HepG2 (cell line): Measurements from ENCODE around the gene ALLC. TPM values are rescaled to one million over a fixed set of nuclear protein-coding genes. Genes with fewer than 3 reads are reported as not detected.

Experiments
- CHCHD3 ChIP-seq: sonication (generic); formaldehyde crosslinking; IDR thresholded peaks from 2 replicates; pipeline ENCODE4 v1.8.0; 2022; ENCODE audit warnings: mild to moderate bottlenecking, missing genetic modification reagents, moderate library complexity
- FOXA1 ChIP-seq, 2 experiments: fragments of 450-650 bp in 1 of 2; sonication (generic) in 1 of 2; formaldehyde crosslinking in 1 of 2; IDR thresholded peaks; 2 replicates each; pipeline versions ENCODE4 v1.4.0 to v1.6.1; 2016 to 2020; ENCODE audit warnings: missing genetic modification reagents in 1 of 2
- FOXA3 ChIP-seq: IDR thresholded peaks from 2 replicates; pipeline ENCODE4 v1.6.1; 2016; ENCODE audit warnings: missing genetic modification reagents, missing compliant biosample characterization
- FOXP1 ChIP-seq, 2 experiments: fragments of 450-650 bp in 1 of 2; IDR thresholded peaks; 2 replicates each; pipeline ENCODE4 v1.6.1; 2017 to 2018; ENCODE audit warnings: antibody characterized with exemption in 1 of 2
- JARID2 ChIP-seq: sonication (generic); formaldehyde crosslinking; IDR thresholded peaks from 2 replicates; pipeline ENCODE4 v1.8.1; 2023; ENCODE audit warnings: missing genetic modification reagents, inconsistent platforms; ENCODE audit not compliant: insufficient replicate concordance
- MYNN ChIP-seq: sonication (generic); formaldehyde crosslinking; IDR thresholded peaks from 2 replicates; pipeline ENCODE4 v1.4.0; 2020; ENCODE audit warnings: mild to moderate bottlenecking, low read depth, missing genetic modification reagents
- RCOR2 ChIP-seq: IDR thresholded peaks from 2 replicates; pipeline ENCODE4 v1.6.1; 2016; ENCODE audit warnings: missing biosample characterization, missing genetic modification reagents
- REPIN1 ChIP-seq: sonication (generic); formaldehyde crosslinking; IDR thresholded peaks from 2 replicates; pipeline ENCODE4 v1.8.0; 2022; ENCODE audit warnings: missing genetic modification reagents, low read depth, mild to moderate bottlenecking, borderline replicate concordance
- RXRA ChIP-seq: sonication (generic); formaldehyde crosslinking; IDR thresholded peaks from 2 replicates; pipeline ENCODE4 v1.5.1; 2020; ENCODE audit warnings: missing genetic modification reagents
- SIX4 ChIP-seq: sonication (generic); formaldehyde crosslinking; IDR thresholded peaks from 2 replicates; pipeline ENCODE4 v1.4.0; 2020; ENCODE audit warnings: missing genetic modification reagents
- SRSF1 ChIP-seq: fragments of 200-400 bp; formaldehyde crosslinking; optimal IDR thresholded peaks from 2 replicates; pipeline ENCODE3; 2017; ENCODE audit warnings: mild to moderate bottlenecking, low read depth, low read length, moderate library complexity
- YY1 ChIP-seq: IDR thresholded peaks from 2 replicates; pipeline ENCODE4 v1.6.1; 2011; ENCODE audit warnings: low read length, low read depth, moderate library complexity, mild to moderate bottlenecking; ENCODE audit not compliant: insufficient read depth, insufficient replicate concordance
- ZNF224 ChIP-seq: sonication (generic); formaldehyde crosslinking; IDR thresholded peaks from 2 replicates; pipeline ENCODE4 v1.5.0; 2020; ENCODE audit warnings: mild to moderate bottlenecking, missing genetic modification reagents
- ZNF275 ChIP-seq: sonication (generic); formaldehyde crosslinking; IDR thresholded peaks from 2 replicates; pipeline ENCODE4 v1.8.0; 2022; ENCODE audit warnings: missing genetic modification reagents, mild to moderate bottlenecking, inconsistent platforms, borderline replicate concordance
- ZNF331 ChIP-seq: sonication (generic); formaldehyde crosslinking; IDR thresholded peaks from 2 replicates; pipeline ENCODE4 v1.4.0; 2020; ENCODE audit warnings: missing genetic modification reagents
- ZNF614 ChIP-seq: IDR thresholded peaks from 2 replicates; pipeline ENCODE4 v1.6.1; 2018; ENCODE audit warnings: missing biosample characterization, missing genetic modification reagents, inconsistent platforms, borderline replicate concordance
- ZNF619 ChIP-seq: sonication (generic); formaldehyde crosslinking; IDR thresholded peaks from 2 replicates; pipeline ENCODE4 v1.4.0; 2020; ENCODE audit warnings: mild to moderate bottlenecking, missing genetic modification reagents
- polyA plus RNA-seq, 8 experiments: library from polyadenylated mRNA; depleted of rRNA in 3 of 8; stranded (reverse) in 7 of 8; unstranded in 1 of 8; fragments of >200 nt; fragmentation: Illumina TruSeq in 4 of 8; extraction: Trizol in 4 of 8; gene quantifications; 2 replicates each; pipeline versions ENCODE4 v1.2.1 to v1.2.3, GENCODE V29; 2011 to 2016; ENCODE audit warnings: low read depth in 4 of 8, missing spikeins in 1 of 8, mixed read lengths in 1 of 8; ENCODE audit not compliant: insufficient read depth in 1 of 8
- total RNA-seq, 5 experiments: library from RNA; depleted of rRNA; stranded (reverse); fragments of >200 nt; fragmentation: Illumina TruSeq; extraction: Trizol; gene quantifications; 2 replicates each; pipeline ENCODE4 v1.2.3, GENCODE V29; 2016; ENCODE audit warnings: low read depth in 1 of 5
- TF ChIP-seq, protein P1 (sequence below): sonication (generic); formaldehyde crosslinking; conservative IDR thresholded peaks from 2 replicates; pipeline ENCODE4 v1.4.0; 2020; ENCODE audit warnings: mild to moderate bottlenecking, missing genetic modification reagents, moderate library complexity
- TF ChIP-seq, protein P2 (sequence below): IDR thresholded peaks from 2 replicates; pipeline ENCODE4 v1.6.1; 2012; ENCODE audit warnings: inconsistent platforms

ALLC gene
- total and polyA plus RNA-seq, 2 of the 13 experiments (the other 11 are each of a cell fraction or from before 2014, with no cell fraction given): 0.08 to 0.11 TPM

DNA sequence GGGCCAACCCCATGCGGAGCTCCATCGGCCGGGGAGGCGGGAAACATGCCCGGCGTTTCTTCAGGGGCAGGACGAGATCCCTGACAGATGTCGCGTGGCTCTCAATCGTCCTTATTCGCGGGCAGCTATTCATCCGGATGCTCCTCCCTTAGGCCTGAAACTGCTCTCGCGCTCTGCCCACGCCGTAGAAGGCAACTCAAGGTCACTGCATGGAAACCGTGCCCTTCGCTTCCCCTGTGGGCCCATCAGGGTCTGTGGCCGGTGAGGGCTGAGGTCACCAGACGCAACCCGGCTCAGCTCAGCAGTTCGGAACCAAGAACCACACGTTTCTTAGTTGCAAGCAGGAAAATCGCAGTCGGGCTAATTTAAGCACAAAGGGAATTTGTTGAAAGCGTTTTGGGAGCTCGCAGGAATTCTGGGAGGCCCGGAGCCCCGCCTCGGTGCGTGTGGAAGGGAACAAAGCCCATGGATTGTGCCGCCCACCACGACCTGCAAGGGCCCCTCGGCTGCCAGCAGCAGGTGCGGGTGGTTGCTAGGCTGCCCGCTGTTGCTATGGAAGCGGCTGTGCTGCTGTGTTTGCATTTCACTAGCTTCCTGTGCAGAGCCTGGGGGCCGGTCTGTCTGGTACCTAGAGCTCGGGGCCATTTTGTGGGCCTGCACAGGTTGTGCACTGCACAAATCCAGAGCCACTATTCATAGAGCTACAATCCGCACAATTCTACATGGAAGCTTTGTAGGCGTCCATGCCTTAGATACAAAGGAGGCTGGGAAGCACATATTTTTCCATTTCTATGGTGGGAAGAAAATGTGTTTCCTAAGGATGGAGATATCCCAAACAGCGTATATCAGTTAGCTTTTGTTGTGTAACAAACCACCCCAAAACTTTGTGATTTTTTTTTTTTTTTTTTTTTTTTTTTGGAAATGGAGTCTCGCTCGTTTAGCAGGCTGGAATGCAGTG is 6.0 kb upstream of the ALLC start (continued):
- TF ChIP-seq SIX4 (CRISPR knock-in tag): no peak
- peak; percentile 97; the same call in 1 of the 2 replicates for TF ChIP-seq MYNN (CRISPR knock-in tag)
- TF ChIP-seq REPIN1 (CRISPR knock-in tag): peak; percentile 63
- 0 out of 2 replicates have a peak, but pooled peaks have one; percentile 26 for TF ChIP-seq ZNF224
- peak; percentile 41; the same call in 1 of the 2 replicates for TF ChIP-seq ZNF331 (CRISPR knock-in tag)
- peak; percentile 81 for TF ChIP-seq RXRA (CRISPR knock-in tag)
- no peak for TF ChIP-seq FOXA1 (IDR thresholded peaks at IDR 0.05)
- peak; percentile 83 for TF ChIP-seq FOXA1 (CRISPR knock-in tag; IDR thresholded peaks at IDR 0.05)
- peak; percentile 69 for TF ChIP-seq FOXA3 (CRISPR knock-in tag)
- peak; percentile 53 for TF ChIP-seq SRSF1
- TF ChIP-seq ZNF619 (CRISPR knock-in tag): peak; percentile 45; the same call in 1 of the 2 replicates
- peak; percentile 77 for TF ChIP-seq ZNF614
- TF ChIP-seq JARID2: peak; percentile 53
- TF ChIP-seq FOXP1 (IDR thresholded peaks at IDR 0.05): no peak
- no peak for TF ChIP-seq FOXP1 (CRISPR knock-in tag; IDR thresholded peaks at IDR 0.05)
- TF ChIP-seq RCOR2 (CRISPR knock-in tag): peak; percentile 32; the same call in 1 of the 2 replicates
- 0 out of 2 replicates have a peak, but pooled peaks have one; percentile 55 for TF ChIP-seq ZNF275
- TF ChIP-seq CHCHD3 (CRISPR knock-in tag): no peak
- TF ChIP-seq, protein P1, sequence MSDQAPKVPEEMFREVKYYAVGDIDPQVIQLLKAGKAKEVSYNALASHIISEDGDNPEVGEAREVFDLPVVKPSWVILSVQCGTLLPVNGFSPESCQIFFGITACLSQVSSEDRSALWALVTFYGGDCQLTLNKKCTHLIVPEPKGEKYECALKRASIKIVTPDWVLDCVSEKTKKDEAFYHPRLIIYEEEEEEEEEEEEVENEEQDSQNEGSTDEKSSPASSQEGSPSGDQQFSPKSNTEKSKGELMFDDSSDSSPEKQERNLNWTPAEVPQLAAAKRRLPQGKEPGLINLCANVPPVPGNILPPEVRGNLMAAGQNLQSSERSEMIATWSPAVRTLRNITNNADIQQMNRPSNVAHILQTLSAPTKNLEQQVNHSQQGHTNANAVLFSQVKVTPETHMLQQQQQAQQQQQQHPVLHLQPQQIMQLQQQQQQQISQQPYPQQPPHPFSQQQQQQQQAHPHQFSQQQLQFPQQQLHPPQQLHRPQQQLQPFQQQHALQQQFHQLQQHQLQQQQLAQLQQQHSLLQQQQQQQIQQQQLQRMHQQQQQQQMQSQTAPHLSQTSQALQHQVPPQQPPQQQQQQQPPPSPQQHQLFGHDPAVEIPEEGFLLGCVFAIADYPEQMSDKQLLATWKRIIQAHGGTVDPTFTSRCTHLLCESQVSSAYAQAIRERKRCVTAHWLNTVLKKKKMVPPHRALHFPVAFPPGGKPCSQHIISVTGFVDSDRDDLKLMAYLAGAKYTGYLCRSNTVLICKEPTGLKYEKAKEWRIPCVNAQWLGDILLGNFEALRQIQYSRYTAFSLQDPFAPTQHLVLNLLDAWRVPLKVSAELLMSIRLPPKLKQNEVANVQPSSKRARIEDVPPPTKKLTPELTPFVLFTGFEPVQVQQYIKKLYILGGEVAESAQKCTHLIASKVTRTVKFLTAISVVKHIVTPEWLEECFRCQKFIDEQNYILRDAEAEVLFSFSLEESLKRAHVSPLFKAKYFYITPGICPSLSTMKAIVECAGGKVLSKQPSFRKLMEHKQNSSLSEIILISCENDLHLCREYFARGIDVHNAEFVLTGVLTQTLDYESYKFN: peak; percentile 85
- TF ChIP-seq, protein P2, sequence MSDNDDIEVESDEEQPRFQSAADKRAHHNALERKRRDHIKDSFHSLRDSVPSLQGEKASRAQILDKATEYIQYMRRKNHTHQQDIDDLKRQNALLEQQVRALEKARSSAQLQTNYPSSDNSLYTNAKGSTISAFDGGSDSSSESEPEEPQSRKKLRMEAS: peak; percentile 83
- peak; percentile 90 for TF ChIP-seq YY1
